Mammary epithelial cell (primary cell): ENCODE results near the gene PAX2.

Experiments
- CTCF ChIP-seq, 2 donors: IDR thresholded peaks in 1 of 2; conservative IDR thresholded peaks in 1 of 2; 2 replicates each; pipeline ENCODE4 v1.5.1; 2011 to 2012; ENCODE audit warnings: inconsistent platforms in 2 of 2, low read length in 2 of 2, mild to moderate bottlenecking in 2 of 2, control low read depth in 1 of 2, low read depth in 1 of 2; ENCODE audit not compliant: insufficient read depth in 1 of 2; ENCODE audit errors: extremely low read depth in 1 of 2
- EZH2 ChIP-seq: IDR thresholded peaks from 2 replicates; pipeline ENCODE4 v1.6.1; 2012; ENCODE audit warnings: low read length, inconsistent platforms, borderline replicate concordance

- TF ChIP-seq CTCF (conservative IDR thresholded peaks at IDR 0.05 in 1 of 2, IDR thresholded peaks at IDR 0.05 in 1 of 2; ENCODE audit: extremely low read depth in 1 of 2, insufficient read depth in 1 of 2, low read depth in 1 of 2, low read length in 2 of 2) = no peak
- TF ChIP-seq EZH2 = no peak
Measured at GRCh38 chr10:100816671-100817070, 71.3 kb downstream of the PAX2 start.
